ENCODE data around the gene IFFO2. TPM values are rescaled to one million over a fixed set of nuclear protein-coding genes. Genes with fewer than 3 reads are reported as not detected.

The IFFO2 gene
- total RNA-seq, 1 donor from 2014 or later = 3.3 TPM

DNA sequence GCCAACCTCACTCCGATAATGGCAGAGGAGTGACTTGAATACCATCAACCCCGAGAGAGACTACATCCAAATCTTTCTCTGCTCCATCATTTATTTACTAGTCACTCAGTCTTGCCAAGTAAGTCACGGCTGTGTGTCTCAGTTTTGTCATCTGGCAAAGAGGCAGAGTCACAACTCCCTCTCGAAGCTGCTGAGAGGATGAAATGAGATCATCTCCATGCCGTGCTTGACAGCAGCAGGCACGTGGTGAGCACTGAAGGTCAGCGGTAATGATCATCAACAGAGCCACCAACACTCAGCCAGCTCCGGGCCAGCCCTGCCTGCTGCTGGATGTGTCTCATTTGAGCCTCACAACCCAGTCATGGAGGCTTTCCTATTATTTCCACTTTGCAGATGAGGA, 74.0 kb downstream of the IFFO2 start:
- intact Hi-C loops (cut with micrococcal nuclease) = no loop called here
- DNase-seq = no peak
- Histone ChIP-seq H3K27ac (replicated peaks) (no peak overlapping the region), H3K27me3 (ENCODE audit: low read depth) (no peaks in the 10 kb centered on the region), H3K4me3 (no peak overlapping the region), H3K4me1 (no peaks in the 10 kb centered on the region), H3K9me3 (replicated peaks) (no peaks in the 10 kb centered on the region), H3K36me3 (peaks cover 19% of the 10 kb centered on the region)
- no peak for TF ChIP-seq CTCF (IDR thresholded peaks at IDR 0.05; ENCODE audit: borderline replicate concordance)

DNA sequence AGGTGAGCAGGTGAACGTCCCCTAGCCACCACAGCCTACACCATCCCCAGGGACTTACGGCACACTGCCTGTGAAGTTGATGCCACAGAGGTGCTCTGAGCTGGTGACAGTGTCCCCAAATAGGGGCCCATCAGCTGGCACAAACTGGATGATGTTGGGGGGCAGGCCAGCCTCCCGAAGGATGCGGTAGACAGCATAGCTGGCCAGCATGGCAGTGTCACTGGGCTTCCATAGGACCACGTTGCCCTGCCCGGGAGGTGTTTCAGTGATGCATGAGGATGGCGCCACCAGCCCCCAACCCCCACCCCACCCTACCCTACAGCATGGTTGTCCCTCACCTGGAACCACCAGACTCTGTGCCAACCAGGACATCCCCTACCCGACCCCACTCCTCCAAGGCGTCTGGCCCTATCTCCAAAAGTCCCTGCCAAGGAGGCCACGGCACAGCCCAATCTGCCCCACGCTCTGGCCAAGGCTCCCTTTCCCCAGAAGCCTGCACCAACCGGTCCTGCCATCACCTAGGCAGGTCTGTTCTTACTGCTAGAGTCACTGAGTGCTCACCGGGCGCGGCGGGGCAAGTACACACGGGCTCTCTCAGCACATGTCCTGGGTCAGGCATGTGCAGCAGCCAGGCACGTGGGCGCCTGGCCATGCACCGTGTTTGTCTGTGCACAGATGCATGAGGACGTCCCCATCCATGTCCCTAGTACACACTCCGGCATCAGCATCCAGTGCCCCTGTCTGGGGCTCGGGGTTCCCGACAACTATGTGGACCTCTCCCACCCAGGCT, 74.6 kb downstream of the IFFO2 start:
- DNase-seq = no peak
- no peaks in the 10 kb centered on the region for H3K27me3 ChIP-seq (ENCODE audit: low read depth)
- H3K4me3 ChIP-seq = no peak overlapping the region
- no peak overlapping the region for H3K27ac ChIP-seq (replicated peaks)
- no peak for TF ChIP-seq CTCF (IDR thresholded peaks at IDR 0.05; ENCODE audit: borderline replicate concordance)
- peaks cover 19% of the 10 kb centered on the region for H3K36me3 ChIP-seq
- H3K9me3 ChIP-seq (replicated peaks) = no peaks in the 10 kb centered on the region
- intact Hi-C loops (cut with micrococcal nuclease) = no loop called here
- no peaks in the 10 kb centered on the region for H3K4me1 ChIP-seq

DNA sequence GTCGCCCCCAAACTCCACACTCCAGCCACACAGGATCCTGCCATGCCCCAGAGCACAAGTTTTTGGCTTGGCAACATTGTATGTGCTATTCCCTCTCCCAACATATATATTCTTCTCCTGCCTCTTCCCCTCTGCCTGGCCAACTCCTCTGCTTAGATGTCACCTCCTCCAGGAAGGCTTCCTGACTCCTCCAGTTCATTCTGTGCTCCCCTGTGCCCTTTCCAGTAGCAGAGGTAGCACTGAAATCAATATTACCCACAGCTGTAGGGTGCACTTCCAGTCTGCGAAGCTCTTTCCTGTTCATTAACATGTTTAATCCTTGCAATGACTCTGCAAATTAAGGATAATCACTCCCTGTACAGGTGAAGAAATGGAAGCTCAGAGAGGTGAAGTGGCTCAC, 75.3 kb downstream of the IFFO2 start:
- intact Hi-C loops (cut with micrococcal nuclease) = no loop called here
- Histone ChIP-seq H3K4me1 (no peaks in the 10 kb centered on the region), H3K4me3 (no peak overlapping the region), H3K27me3 (ENCODE audit: low read depth) (no peaks in the 10 kb centered on the region), H3K9me3 (replicated peaks) (no peaks in the 10 kb centered on the region), H3K36me3 (peaks cover 19% of the 10 kb centered on the region), H3K27ac (replicated peaks) (no peak overlapping the region)
- DNase-seq = no peak
- no peak for TF ChIP-seq CTCF (IDR thresholded peaks at IDR 0.05; ENCODE audit: borderline replicate concordance)

- no peak for TF ChIP-seq CTCF (IDR thresholded peaks at IDR 0.05; ENCODE audit: borderline replicate concordance)
- no peak for DNase-seq
- H3K27me3 ChIP-seq (ENCODE audit: low read depth) = no peaks in the 10 kb centered on the region
- no peaks in the 10 kb centered on the region for H3K9me3 ChIP-seq (replicated peaks)
- no peaks in the 10 kb centered on the region for H3K4me1 ChIP-seq
- intact Hi-C loops (cut with micrococcal nuclease) = no loop called here
- no peak overlapping the region for H3K4me3 ChIP-seq
- no peak overlapping the region for H3K27ac ChIP-seq (replicated peaks)
- H3K36me3 ChIP-seq = peaks cover 19% of the 10 kb centered on the region
Measured at GRCh38 chr1:18880585-18880984, 75.9 kb downstream of the IFFO2 start.

DNA sequence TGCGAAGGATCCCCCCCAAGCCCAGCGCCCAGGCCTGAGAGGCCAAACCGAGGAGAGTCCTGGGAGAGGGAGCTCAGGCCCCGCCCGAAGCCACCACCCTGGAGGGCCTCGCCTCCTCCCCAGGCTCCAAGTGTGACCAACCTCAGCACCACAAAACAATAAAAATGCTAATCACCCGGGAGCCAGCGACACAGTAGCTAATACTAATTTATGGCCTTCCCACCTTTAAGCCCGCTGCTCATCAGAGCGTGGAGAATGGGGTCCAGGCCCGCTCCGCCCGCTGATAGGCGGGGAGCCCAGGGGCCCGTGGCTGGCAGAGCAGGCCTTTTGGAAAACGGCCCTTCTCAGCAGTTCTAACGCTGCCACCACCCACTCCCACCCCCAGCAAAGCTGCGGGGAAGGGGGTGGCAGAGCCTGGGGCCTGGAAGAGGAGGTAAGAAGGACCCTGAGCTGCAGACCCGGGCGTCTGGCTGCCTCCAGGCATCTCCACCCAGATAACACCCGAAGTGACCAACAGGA, 76.6 kb downstream of the IFFO2 start:
- no peak overlapping the region for H3K4me3 ChIP-seq
- H3K4me1 ChIP-seq = peaks cover 7% of the 10 kb centered on the region
- peaks cover 19% of the 10 kb centered on the region for H3K36me3 ChIP-seq
- H3K27me3 ChIP-seq (ENCODE audit: low read depth) = no peaks in the 10 kb centered on the region
- intact Hi-C loops (cut with micrococcal nuclease) = no loop called here
- H3K27ac ChIP-seq (replicated peaks) = no peak overlapping the region
- no peaks in the 10 kb centered on the region for H3K9me3 ChIP-seq (replicated peaks)
- DNase-seq = no peak
- no peak for TF ChIP-seq CTCF (IDR thresholded peaks at IDR 0.05; ENCODE audit: borderline replicate concordance)

All from left ventricle myocardium inferior (tissue), 1 donor.